ENCODE data around the gene GDF11. TPM values are rescaled to one million over a fixed set of nuclear protein-coding genes. Genes with fewer than 3 reads are reported as not detected.
A peak's percentile ranks its signal among the peaks of the same experiment; 100 is the strongest.

GDF11 gene
- total RNA-seq, 1 donor from 2014 or later, result 11.6 TPM

DNA sequence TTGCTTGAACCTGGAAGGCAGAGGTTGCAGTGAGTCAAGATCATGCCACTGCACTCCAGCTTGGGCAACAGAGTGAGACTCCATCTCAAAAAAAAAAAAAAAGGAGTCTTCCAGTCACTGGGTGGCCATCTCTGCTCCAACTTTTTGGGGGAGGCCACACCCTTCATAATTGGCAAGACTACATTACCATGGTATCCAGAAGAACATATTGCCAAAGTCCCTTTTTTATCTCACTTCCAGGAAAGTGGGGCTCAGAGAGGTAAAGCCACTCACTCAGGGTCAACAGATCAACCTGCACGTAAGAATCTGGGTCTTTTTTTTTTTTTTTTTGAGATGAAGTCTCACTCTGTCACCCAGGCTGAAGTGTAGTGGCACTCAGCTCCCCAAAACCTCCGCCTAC lies 9.1 kb upstream of the GDF11 start:
- H3K4me1 Mint-ChIP-seq (ENCODE audit: unreplicated experiment), result peaks cover 31% of the 10 kb centered on the region
- H3K27ac Mint-ChIP-seq (ENCODE audit: unreplicated experiment), result no peak overlapping the region
- H3K4me3 Mint-ChIP-seq (ENCODE audit: unreplicated experiment), result no peak overlapping the region
- H3K9me3 Mint-ChIP-seq (ENCODE audit: unreplicated experiment), result no peaks in the 10 kb centered on the region
- no peaks in the 10 kb centered on the region for H3K36me3 Mint-ChIP-seq (ENCODE audit: unreplicated experiment)
- DNase-seq (ENCODE audit: extremely low spot score, unreplicated experiment), result no peak
- TF ChIP-seq, protein P1, sequence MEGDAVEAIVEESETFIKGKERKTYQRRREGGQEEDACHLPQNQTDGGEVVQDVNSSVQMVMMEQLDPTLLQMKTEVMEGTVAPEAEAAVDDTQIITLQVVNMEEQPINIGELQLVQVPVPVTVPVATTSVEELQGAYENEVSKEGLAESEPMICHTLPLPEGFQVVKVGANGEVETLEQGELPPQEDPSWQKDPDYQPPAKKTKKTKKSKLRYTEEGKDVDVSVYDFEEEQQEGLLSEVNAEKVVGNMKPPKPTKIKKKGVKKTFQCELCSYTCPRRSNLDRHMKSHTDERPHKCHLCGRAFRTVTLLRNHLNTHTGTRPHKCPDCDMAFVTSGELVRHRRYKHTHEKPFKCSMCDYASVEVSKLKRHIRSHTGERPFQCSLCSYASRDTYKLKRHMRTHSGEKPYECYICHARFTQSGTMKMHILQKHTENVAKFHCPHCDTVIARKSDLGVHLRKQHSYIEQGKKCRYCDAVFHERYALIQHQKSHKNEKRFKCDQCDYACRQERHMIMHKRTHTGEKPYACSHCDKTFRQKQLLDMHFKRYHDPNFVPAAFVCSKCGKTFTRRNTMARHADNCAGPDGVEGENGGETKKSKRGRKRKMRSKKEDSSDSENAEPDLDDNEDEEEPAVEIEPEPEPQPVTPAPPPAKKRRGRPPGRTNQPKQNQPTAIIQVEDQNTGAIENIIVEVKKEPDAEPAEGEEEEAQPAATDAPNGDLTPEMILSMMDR (IDR thresholded peaks at IDR 0.05), result no peak
- no peaks in the 10 kb centered on the region for H3K27me3 Mint-ChIP-seq (ENCODE audit: unreplicated experiment)

DNA sequence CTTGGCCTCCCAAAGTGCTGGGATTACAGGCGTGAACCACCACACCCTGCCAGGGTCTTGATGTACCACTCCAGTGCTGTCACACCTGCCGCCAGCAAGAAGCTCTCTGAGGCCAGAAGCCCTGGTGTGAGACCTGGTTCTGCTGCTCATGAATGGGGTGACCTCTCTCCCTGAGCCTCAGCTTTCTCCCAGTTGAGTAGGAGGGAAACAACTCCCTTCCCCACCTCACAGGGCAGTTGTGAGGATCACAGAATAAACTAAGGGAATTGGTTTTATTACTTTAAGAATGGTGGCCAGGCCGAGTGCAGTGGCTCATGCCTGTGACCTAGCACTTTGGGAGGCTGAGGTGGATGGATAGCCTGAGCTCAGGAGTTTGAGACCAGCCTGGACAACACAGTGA lies 8.3 kb upstream of the GDF11 start:
- H3K4me3 Mint-ChIP-seq (ENCODE audit: unreplicated experiment), result no peak overlapping the region
- H3K9me3 Mint-ChIP-seq (ENCODE audit: unreplicated experiment), result no peaks in the 10 kb centered on the region
- no peaks in the 10 kb centered on the region for H3K36me3 Mint-ChIP-seq (ENCODE audit: unreplicated experiment)
- H3K27me3 Mint-ChIP-seq (ENCODE audit: unreplicated experiment), result no peaks in the 10 kb centered on the region
- DNase-seq (ENCODE audit: extremely low spot score, unreplicated experiment), result no peak
- H3K4me1 Mint-ChIP-seq (ENCODE audit: unreplicated experiment), result peaks cover 31% of the 10 kb centered on the region
- TF ChIP-seq, protein P1 (IDR thresholded peaks at IDR 0.05), result no peak
- no peak overlapping the region for H3K27ac Mint-ChIP-seq (ENCODE audit: unreplicated experiment)

DNA sequence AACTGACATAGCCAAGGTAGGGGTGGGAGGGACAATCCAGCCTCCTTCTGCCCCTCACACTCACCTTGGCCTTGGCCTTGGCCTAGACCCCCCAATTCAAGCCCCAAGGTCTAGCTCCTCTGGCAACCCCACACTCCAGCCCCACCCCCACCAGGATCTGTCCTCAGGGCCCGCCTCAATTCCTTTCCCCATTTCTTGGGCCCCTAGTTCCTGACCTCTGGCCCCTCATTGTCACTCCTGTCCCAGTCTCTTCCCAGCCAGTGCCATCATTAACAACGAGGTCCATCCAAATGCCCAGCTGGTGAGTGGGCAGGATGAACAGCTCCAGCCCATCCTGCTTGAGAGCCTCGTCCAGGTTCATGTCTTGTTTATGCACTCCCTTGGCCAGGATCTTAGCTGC lies 6.8 kb upstream of the GDF11 start:
- TF ChIP-seq, protein P1 (IDR thresholded peaks at IDR 0.05), result no peak
- no peak for DNase-seq (ENCODE audit: extremely low spot score, unreplicated experiment)
- Mint-ChIP-seq H3K9me3 (ENCODE audit: unreplicated experiment) (no peaks in the 10 kb centered on the region), H3K4me1 (ENCODE audit: unreplicated experiment) (peaks cover 17% of the 10 kb centered on the region), H3K27me3 (ENCODE audit: unreplicated experiment) (no peaks in the 10 kb centered on the region), H3K4me3 (ENCODE audit: unreplicated experiment) (no peak overlapping the region), H3K27ac (ENCODE audit: unreplicated experiment) (peak overlapping the region; percentile 28), H3K36me3 (ENCODE audit: unreplicated experiment) (no peaks in the 10 kb centered on the region)

DNA sequence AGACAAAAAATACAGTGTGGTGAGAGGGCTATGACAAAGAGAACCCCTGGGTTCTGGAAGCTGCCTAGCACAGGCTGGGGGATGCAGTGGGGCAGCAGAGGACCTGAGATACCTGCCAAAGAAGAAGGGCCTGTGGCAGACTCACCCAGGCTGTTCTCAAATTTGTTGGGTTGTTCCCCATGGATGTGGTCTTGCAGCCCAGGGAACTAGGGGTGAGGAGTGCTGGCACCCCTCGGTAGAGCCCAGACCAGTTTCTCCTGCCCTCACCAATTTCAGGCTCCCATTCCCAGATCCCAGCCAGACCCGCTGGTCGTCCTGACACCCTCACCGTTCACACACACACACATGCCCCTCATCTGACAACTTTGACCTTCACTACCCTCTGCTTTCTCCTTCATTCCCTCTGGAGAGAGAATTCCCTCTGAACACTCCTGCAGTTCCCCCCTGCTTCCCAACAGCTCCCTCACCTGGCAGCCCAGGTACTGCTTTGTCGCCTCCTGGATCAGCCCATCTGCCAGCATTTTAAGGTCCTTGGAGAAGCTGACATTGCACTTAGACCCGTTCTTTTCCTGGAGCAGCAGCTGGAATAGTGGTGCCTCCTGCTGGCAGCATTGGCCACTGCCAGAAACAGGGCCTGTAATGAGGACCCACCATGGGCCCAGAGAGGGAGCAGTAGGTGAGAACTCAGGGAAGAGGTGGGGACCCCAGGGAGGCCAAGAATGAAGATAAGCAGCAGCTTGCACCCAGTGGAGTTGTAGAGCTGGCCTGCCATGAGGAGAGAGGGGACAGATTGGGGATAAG lies 5.9 kb upstream of the GDF11 start:
- TF ChIP-seq, protein P1 (IDR thresholded peaks at IDR 0.05), result peak; percentile 66
- Mint-ChIP-seq H3K9me3 (ENCODE audit: unreplicated experiment) (no peaks in the 10 kb centered on the region), H3K4me3 (ENCODE audit: unreplicated experiment) (peak overlapping the region; percentile 58), H3K27me3 (ENCODE audit: unreplicated experiment) (no peaks in the 10 kb centered on the region), H3K4me1 (ENCODE audit: unreplicated experiment) (peaks cover 17% of the 10 kb centered on the region), H3K36me3 (ENCODE audit: unreplicated experiment) (no peaks in the 10 kb centered on the region), H3K27ac (ENCODE audit: unreplicated experiment) (peak overlapping the region; percentile 92)
- no peak for DNase-seq (ENCODE audit: extremely low spot score, unreplicated experiment)

DNA sequence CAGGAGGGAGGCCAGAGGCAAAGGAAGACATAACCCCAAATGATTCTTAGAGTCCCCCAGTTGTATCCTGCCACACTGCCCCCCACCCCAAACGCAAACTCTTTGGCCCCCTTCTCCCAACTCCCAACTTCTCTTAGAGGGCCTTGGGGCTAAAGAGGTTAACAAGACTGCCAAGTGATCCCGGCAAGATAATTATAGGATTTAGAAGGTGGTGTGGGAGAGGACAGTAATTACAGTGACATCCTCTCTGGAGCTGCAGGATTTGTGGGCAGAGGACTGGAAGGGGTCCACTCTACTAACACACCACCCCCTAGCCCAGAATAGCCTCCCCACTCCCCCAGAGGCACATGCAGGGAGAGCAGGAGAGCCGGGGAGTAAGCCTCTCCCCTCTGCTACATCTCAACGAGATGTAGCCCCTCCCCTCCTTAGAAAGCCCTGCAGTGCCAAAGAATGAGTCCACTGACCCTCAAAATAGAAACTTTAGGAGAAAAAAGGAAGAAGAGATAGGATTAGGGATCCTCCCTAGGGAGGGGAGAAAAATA lies 5.3 kb upstream of the GDF11 start:
- H3K9me3 Mint-ChIP-seq (ENCODE audit: unreplicated experiment), result no peaks in the 10 kb centered on the region
- no peak for DNase-seq (ENCODE audit: extremely low spot score, unreplicated experiment)
- no peaks in the 10 kb centered on the region for H3K36me3 Mint-ChIP-seq (ENCODE audit: unreplicated experiment)
- TF ChIP-seq, protein P1 (IDR thresholded peaks at IDR 0.05), result no peak
- H3K4me1 Mint-ChIP-seq (ENCODE audit: unreplicated experiment), result peaks cover 20% of the 10 kb centered on the region
- H3K27me3 Mint-ChIP-seq (ENCODE audit: unreplicated experiment), result no peaks in the 10 kb centered on the region
- peak overlapping the region; percentile 92 for H3K27ac Mint-ChIP-seq (ENCODE audit: unreplicated experiment)
- H3K4me3 Mint-ChIP-seq (ENCODE audit: unreplicated experiment), result peak overlapping the region; percentile 82

All from osteocyte (in vitro differentiated cells).